Mesenchymal stem cell (in vitro differentiated cells and primary cell): Measurements from ENCODE around the gene PTPN1.

Experiments
- DNase-seq: peaks from one replicate; pipeline ENCODE4 v3.0.0-alpha.2; 2013
- H2AFZ ChIP-seq: one replicate; pipeline ENCODE4 v1.6.1; 2013; ENCODE audit warnings: low read depth, mild to moderate bottlenecking, control low read depth, inconsistent platforms, low read length, moderate library complexity
- H2AK5ac ChIP-seq: 2 replicates; pipeline ENCODE4 v1.6.1; 2013; ENCODE audit warnings: low read length, moderate library complexity, mild to moderate bottlenecking, inconsistent platforms; ENCODE audit not compliant: severe bottlenecking
- H2BK120ac ChIP-seq: one replicate; pipeline ENCODE4 v1.6.1; 2013; ENCODE audit warnings: low read depth, mild to moderate bottlenecking, inconsistent platforms, low read length, moderate library complexity
- H2BK12ac ChIP-seq, 2 experiments: one replicate each; pipeline ENCODE4 v1.6.1; 2013; ENCODE audit warnings: inconsistent platforms in 2 of 2, low read length in 2 of 2, mild to moderate bottlenecking in 2 of 2, moderate library complexity in 2 of 2, control low read depth in 1 of 2
- H2BK15ac ChIP-seq: one replicate; pipeline ENCODE4 v1.6.1; 2013; ENCODE audit warnings: mild to moderate bottlenecking, low read depth, inconsistent platforms; ENCODE audit not compliant: poor library complexity, severe bottlenecking
- H2BK5ac ChIP-seq: 2 replicates; pipeline ENCODE4 v1.6.1; 2013; ENCODE audit warnings: low read depth, mild to moderate bottlenecking, low read length, control low read depth, inconsistent platforms; ENCODE audit not compliant: poor library complexity, severe bottlenecking
- H3K14ac ChIP-seq, 2 experiments: one replicate each; pipeline ENCODE4 v1.6.1; 2013; ENCODE audit warnings: inconsistent platforms in 2 of 2, low read length in 2 of 2, control low read depth in 1 of 2, mild to moderate bottlenecking in 1 of 2, moderate library complexity in 1 of 2
- H3K18ac ChIP-seq, 2 experiments: one replicate each; pipeline ENCODE4 v1.6.1; 2013; ENCODE audit warnings: inconsistent platforms in 2 of 2, low read length in 2 of 2, control low read depth in 1 of 2, low read depth in 1 of 2, mild to moderate bottlenecking in 1 of 2
- H3K23ac ChIP-seq, 2 experiments: one replicate each; pipeline ENCODE4 v1.6.1; 2013; ENCODE audit warnings: inconsistent platforms in 2 of 2, low read length in 2 of 2, mild to moderate bottlenecking in 2 of 2, moderate library complexity in 2 of 2, control low read depth in 1 of 2
- H3K27ac ChIP-seq: 2 replicates; pipeline ENCODE4 v1.5.1; 2013; ENCODE audit warnings: mild to moderate bottlenecking, moderate library complexity, low read length, control low read depth, inconsistent platforms; ENCODE audit not compliant: poor library complexity, severe bottlenecking
- H3K27me3 ChIP-seq, 2 experiments: 2 replicates each; pipeline versions ENCODE4 v1.6.1 to v1.7.0; 2013; ENCODE audit warnings: low read length in 2 of 2, mild to moderate bottlenecking in 2 of 2, moderate library complexity in 2 of 2, control low read depth in 1 of 2, inconsistent platforms in 1 of 2; ENCODE audit not compliant: control insufficient read depth in 1 of 2, insufficient read depth in 1 of 2
- H3K36me3 ChIP-seq, 2 experiments: 2 replicates each; pipeline versions ENCODE4 v1.6.1 to v1.7.0; 2013; ENCODE audit warnings: low read length in 2 of 2, control low read depth in 1 of 2, inconsistent platforms in 1 of 2, low read depth in 1 of 2, mild to moderate bottlenecking in 1 of 2; ENCODE audit not compliant: insufficient read depth in 2 of 2, control insufficient read depth in 1 of 2
- H3K4ac ChIP-seq, 2 experiments: one replicate each; pipeline ENCODE4 v1.6.1; 2013; ENCODE audit warnings: inconsistent platforms in 2 of 2, low read length in 2 of 2, mild to moderate bottlenecking in 2 of 2, moderate library complexity in 2 of 2, control low read depth in 1 of 2, low read depth in 1 of 2
- H3K4me1 ChIP-seq: 2 replicates; pipeline ENCODE4 v1.6.1; 2013; ENCODE audit warnings: low read depth, low read length, control low read depth; ENCODE audit not compliant: control insufficient read depth, insufficient read depth
- H3K4me2 ChIP-seq: 2 replicates; pipeline ENCODE4 v1.6.1; 2013; ENCODE audit warnings: low read length, mild to moderate bottlenecking, inconsistent platforms; ENCODE audit not compliant: poor library complexity, severe bottlenecking
- H3K4me3 ChIP-seq, 2 experiments: 2 replicates each; pipeline versions ENCODE4 v1.5.1 to v1.7.0; 2013; ENCODE audit warnings: low read length in 2 of 2, mild to moderate bottlenecking in 2 of 2, control low read depth in 1 of 2, low read depth in 1 of 2; ENCODE audit not compliant: insufficient read depth in 1 of 2
- H3K79me1 ChIP-seq: replicated peaks from 2 replicates; pipeline ENCODE4 v1.6.1; 2013; ENCODE audit warnings: mild to moderate bottlenecking, control low read depth, low read length, inconsistent platforms; ENCODE audit not compliant: poor library complexity, severe bottlenecking
- H3K9ac ChIP-seq: 2 replicates; pipeline ENCODE4 v1.7.0; 2013; ENCODE audit warnings: mild to moderate bottlenecking, low read length, moderate library complexity
- H3K9me3 ChIP-seq: 2 replicates; pipeline ENCODE4 v1.7.0; 2013; ENCODE audit warnings: mild to moderate bottlenecking, low read length; ENCODE audit not compliant: control insufficient read depth
- H4K8ac ChIP-seq: one replicate; pipeline ENCODE4 v1.6.1; 2013; ENCODE audit warnings: inconsistent platforms, mild to moderate bottlenecking, low read length, moderate library complexity
- H4K91ac ChIP-seq: one replicate; pipeline ENCODE4 v1.6.1; 2013; ENCODE audit warnings: mild to moderate bottlenecking, low read length, inconsistent platforms
- WGBS: methylation state at CpG from one replicate; pipeline ENCODE4 v1.1.7; 2013; ENCODE audit warnings: mixed read lengths; 5-methylcytosine and 5-hydroxymethylcytosine counted together

The PTPN1 gene

DNA sequence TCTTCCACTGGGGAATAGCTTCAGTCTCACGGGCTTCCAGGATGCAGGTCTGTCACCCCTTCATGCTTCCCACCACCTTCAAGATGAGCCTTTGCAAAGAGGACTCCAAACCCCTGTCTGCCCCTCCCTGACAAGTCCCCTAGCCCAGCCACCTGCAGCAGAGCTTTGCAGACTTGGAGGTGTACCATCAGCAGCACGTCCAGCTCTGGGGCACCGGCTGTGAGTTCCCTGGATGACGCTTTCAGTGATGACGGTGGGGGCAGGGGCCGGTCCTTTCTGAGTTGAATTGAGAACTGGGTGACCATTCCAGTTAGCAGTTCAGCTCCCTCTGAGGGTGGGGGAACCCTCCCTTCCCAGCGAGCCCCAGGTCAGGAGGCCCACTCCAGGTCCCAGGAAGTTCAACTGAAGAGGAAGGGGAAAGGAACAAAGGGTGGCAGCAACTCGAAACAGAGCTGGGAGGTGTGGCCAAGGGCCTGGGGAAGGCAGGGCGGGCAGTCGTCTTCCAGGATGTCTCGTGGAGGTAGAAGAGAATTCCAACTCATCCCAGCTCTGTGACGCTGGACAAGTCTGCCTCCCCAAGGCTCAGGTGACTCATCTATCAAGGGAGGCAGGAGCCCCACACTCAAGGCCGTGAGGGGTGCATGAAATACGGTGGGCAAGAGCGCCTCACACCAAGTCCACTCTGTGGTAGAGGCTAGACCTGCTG, 86.0 kb downstream of the PTPN1 start:
- H2BK120ac ChIP-seq = no peak overlapping the region
- H3K4me1 ChIP-seq = peaks cover 36% of the 10 kb centered on the region
- H3K27me3 ChIP-seq = no peaks in the 10 kb centered on the region
- H3K4me3 ChIP-seq = no peak overlapping the region
- no peak overlapping the region for H3K27ac ChIP-seq
- peak overlapping the region in 1 of 2 experiments; percentile 10 for H2BK12ac ChIP-seq
- WGBS = 59% methylated on average over 15 of the region's 15 CpGs
- peak overlapping the region; percentile 3 for H4K91ac ChIP-seq
- no peak overlapping the region for H2BK15ac ChIP-seq
- H3K4me2 ChIP-seq = no peak overlapping the region
- H3K9me3 ChIP-seq = no peaks in the 10 kb centered on the region
- H2AK5ac ChIP-seq = no peak overlapping the region
- peak overlapping the region; percentile 65 for H4K8ac ChIP-seq
- no peak overlapping the region for H3K23ac ChIP-seq
- no peak overlapping the region for H3K9ac ChIP-seq
- H3K79me1 ChIP-seq = peaks cover 5% of the 10 kb centered on the region
- H2AFZ ChIP-seq = no peak overlapping the region
- H3K18ac ChIP-seq = peak overlapping the region in 1 of 2 experiments; percentile 6
- DNase-seq = peak; percentile 51
- H3K14ac ChIP-seq = no peak overlapping the region
- H3K4ac ChIP-seq = no peak overlapping the region
- H3K36me3 ChIP-seq = peaks cover 38 to 77% of the 10 kb centered on the region in 2 experiments
- no peak overlapping the region for H2BK5ac ChIP-seq

DNA sequence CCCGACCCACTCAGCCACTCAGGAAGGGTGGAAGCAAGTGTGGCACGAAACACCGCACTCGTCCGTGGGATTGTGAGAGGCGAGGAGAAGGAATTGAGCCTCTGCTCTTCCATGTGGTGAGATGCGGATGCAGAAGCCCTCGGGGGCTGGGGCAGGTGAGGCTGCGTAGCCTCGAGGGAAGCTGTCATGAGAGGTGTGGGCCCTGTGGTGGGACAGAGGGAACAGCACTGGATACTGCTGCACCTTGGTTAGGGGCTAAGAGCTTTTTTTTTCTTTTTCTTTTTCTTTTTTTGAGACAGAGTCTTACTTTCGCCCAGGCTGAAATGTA, 86.5 kb downstream of the PTPN1 start:
- Histone ChIP-seq H3K4me2 (no peak overlapping the region), H3K79me1 (peaks cover 2% of the 10 kb centered on the region), H3K27ac (no peak overlapping the region), H2BK5ac (no peak overlapping the region), H3K23ac (no peak overlapping the region), H3K18ac (no peak overlapping the region), H4K91ac (no peak overlapping the region), H3K9me3 (no peaks in the 10 kb centered on the region), H3K4me3 (no peak overlapping the region), H2BK12ac (no peak overlapping the region), H2BK120ac (no peak overlapping the region), H2AFZ (no peak overlapping the region), H3K27me3 (no peaks in the 10 kb centered on the region), H3K9ac (no peak overlapping the region), H2AK5ac (no peak overlapping the region), H2BK15ac (no peak overlapping the region), H3K36me3 (peaks cover 36 to 77% of the 10 kb centered on the region in 2 experiments), H3K14ac (no peak overlapping the region), H3K4me1 (peaks cover 36% of the 10 kb centered on the region), H4K8ac (no peak overlapping the region), H3K4ac (no peak overlapping the region)
- 94% methylated on average over 11 of the region's 11 CpGs for WGBS
- DNase-seq = no peak

DNA sequence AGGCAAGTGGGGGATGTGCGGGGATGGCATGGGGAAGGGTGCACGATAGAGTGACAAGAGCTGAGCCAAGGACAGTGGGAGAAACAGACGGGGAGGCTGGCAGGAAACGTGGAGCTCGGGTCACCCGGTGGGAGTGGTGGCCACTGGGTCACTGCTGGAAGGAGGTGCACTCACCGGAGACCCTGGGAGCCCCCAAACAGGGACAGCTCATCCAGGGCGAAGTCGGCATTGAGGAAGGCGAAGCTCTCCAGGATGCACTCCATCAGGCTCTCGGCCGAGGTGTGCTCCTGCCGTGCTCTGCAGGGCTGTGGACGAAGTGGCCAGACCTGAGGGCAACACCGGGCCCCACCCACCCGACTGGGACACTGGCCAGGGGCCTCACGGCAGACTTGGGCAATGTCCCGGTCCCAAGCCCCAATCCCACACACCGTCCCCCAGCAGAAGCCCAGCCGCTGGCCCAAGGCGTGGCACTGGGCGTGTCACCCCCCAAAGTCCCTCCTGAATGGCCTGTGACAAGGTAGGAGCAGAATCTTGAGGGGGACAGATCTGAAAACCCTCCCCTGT, 87.3 kb downstream of the PTPN1 start:
- H3K23ac ChIP-seq = no peak overlapping the region
- DNase-seq = no peak
- no peak overlapping the region for H4K91ac ChIP-seq
- H3K18ac ChIP-seq = no peak overlapping the region
- no peak overlapping the region for H4K8ac ChIP-seq
- H2BK5ac ChIP-seq = no peak overlapping the region
- no peak overlapping the region for H3K4me3 ChIP-seq
- no peak overlapping the region for H3K27ac ChIP-seq
- no peaks in the 10 kb centered on the region for H3K27me3 ChIP-seq
- H3K14ac ChIP-seq = no peak overlapping the region
- no peak overlapping the region for H2AK5ac ChIP-seq
- H2BK15ac ChIP-seq = no peak overlapping the region
- peaks cover 36 to 77% of the 10 kb centered on the region in 2 experiments for H3K36me3 ChIP-seq
- no peaks in the 10 kb centered on the region for H3K9me3 ChIP-seq
- WGBS = 96% methylated on average over 15 of the region's 22 CpGs
- no peak overlapping the region for H2AFZ ChIP-seq
- H3K4me2 ChIP-seq = no peak overlapping the region
- H3K9ac ChIP-seq = no peak overlapping the region
- no peaks in the 10 kb centered on the region for H3K79me1 ChIP-seq
- H2BK12ac ChIP-seq = peak overlapping the region in 1 of 2 experiments; percentile 25
- H3K4ac ChIP-seq = no peak overlapping the region
- no peak overlapping the region for H2BK120ac ChIP-seq
- H3K4me1 ChIP-seq = peaks cover 31% of the 10 kb centered on the region

DNA sequence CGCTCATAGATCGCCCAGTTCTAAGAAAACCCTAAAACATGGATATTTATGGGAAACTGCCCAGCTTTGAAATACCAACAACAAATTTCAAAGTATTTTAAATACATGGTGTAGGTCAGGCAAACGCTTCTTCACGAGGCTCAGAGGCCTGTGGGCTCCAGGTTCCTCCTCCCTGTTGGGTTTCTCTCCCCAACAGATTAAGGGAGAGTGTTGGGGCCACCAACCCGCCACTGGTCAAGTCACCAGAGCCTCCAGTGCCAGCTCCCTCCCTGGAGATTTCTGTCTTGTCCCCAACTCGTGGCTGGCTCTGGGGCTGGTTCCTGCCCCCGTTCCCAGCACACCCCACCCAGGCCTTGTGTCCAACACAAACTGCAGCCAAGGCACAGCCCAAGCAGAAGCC, 87.9 kb downstream of the PTPN1 start:
- Histone ChIP-seq H2AFZ (no peak overlapping the region), H2AK5ac (no peak overlapping the region), H3K4me2 (no peak overlapping the region), H4K91ac (no peak overlapping the region), H3K14ac (no peak overlapping the region), H3K9ac (no peak overlapping the region), H3K4me1 (peaks cover 28% of the 10 kb centered on the region), H3K36me3 (peaks cover 36 to 77% of the 10 kb centered on the region in 2 experiments), H3K27me3 (no peaks in the 10 kb centered on the region), H2BK5ac (no peak overlapping the region), H3K4ac (no peak overlapping the region), H2BK120ac (no peak overlapping the region), H4K8ac (no peak overlapping the region), H3K18ac (peak overlapping the region in 1 of 2 experiments; percentile 33), H2BK12ac (peak overlapping the region in 1 of 2 experiments; percentile 38), H3K9me3 (no peaks in the 10 kb centered on the region), H3K79me1 (no peaks in the 10 kb centered on the region), H3K27ac (no peak overlapping the region), H2BK15ac (no peak overlapping the region), H3K23ac (no peak overlapping the region), H3K4me3 (no peak overlapping the region)
- DNase-seq = no peak
- 93% methylated on average over 6 of the region's 7 CpGs for WGBS
